Thymus (tissue), 11 donors: Measurements from ENCODE around the gene TFAP2A. TPM values are rescaled to one million over a fixed set of nuclear protein-coding genes. Genes with fewer than 3 reads are reported as not detected.

Experiments
- DNase-seq, 9 donors: peaks; one replicate each; pipeline ENCODE4 v3.0.0-alpha.2; 2013; ENCODE audit warnings: low spot score in 9 of 9, low read depth in 6 of 9, missing footprints in 1 of 9
- H3K27ac ChIP-seq, 2 donors: one replicate each; pipeline ENCODE4 v1.5.1; 2013; ENCODE audit warnings: control low read depth in 1 of 2, low read depth in 1 of 2, low read length in 1 of 2, mild to moderate bottlenecking in 1 of 2, moderate library complexity in 1 of 2
- H3K27me3 ChIP-seq, 2 donors: one replicate each; pipeline ENCODE4 v1.5.1; 2013; ENCODE audit warnings: low read length in 1 of 2; ENCODE audit not compliant: control insufficient read depth in 2 of 2, insufficient read depth in 1 of 2
- H3K36me3 ChIP-seq, 2 donors: one replicate each; pipeline ENCODE4 v1.5.1; 2013; ENCODE audit warnings: low read length in 1 of 2, mild to moderate bottlenecking in 1 of 2, moderate library complexity in 1 of 2; ENCODE audit not compliant: control insufficient read depth in 2 of 2, insufficient read depth in 2 of 2
- H3K4me1 ChIP-seq, 2 donors: one replicate each; pipeline ENCODE4 v1.5.1; 2013; ENCODE audit warnings: low read length in 2 of 2; ENCODE audit not compliant: control insufficient read depth in 2 of 2, insufficient read depth in 2 of 2
- H3K4me3 ChIP-seq, 2 donors: one replicate each; pipeline ENCODE4 v1.5.1; 2013; ENCODE audit warnings: low read length in 2 of 2, control low read depth in 1 of 2, mild to moderate bottlenecking in 1 of 2
- H3K9me3 ChIP-seq, 2 donors: one replicate each; pipeline ENCODE4 v1.5.1; 2013; ENCODE audit warnings: low read length in 1 of 2, mild to moderate bottlenecking in 1 of 2; ENCODE audit not compliant: control insufficient read depth in 2 of 2, insufficient read depth in 1 of 2
- WGBS: extraction: QIAGEN DNeasy Blood & Tissue Kit; methylation state at CpG from one replicate; pipeline ENCODE4 v1.1.7; 2013; 5-methylcytosine and 5-hydroxymethylcytosine counted together
- polyA plus RNA-seq: library from polyadenylated mRNA; stranded (reverse); fragments of 200-250 nt; gene quantifications from one replicate; pipeline ENCODE4 v1.2.3, GENCODE V29; 2013
- total RNA-seq: library from RNA; stranded (reverse); fragments of 120-200 nt; gene quantifications from one replicate; pipeline ENCODE4 v1.2.4, GENCODE V29; 2013
- donor health status: healthy.

Gene TFAP2A
- total and polyA plus RNA-seq, 2 donors: 0.33 to 2.9 TPM

GRCh38 chr6:10368861-10369260 is 46.0 kb downstream of the TFAP2A start:
- H3K27ac ChIP-seq: no peak overlapping the region

GRCh38 chr6:10363911-10364310 is 51.0 kb downstream of the TFAP2A start:
- Histone ChIP-seq H3K36me3 (no peaks in the 10 kb centered on the region), H3K4me1 (no peaks in the 10 kb centered on the region), H3K4me3 (no peak overlapping the region), H3K27ac (no peak overlapping the region), H3K27me3 (no peaks in the 10 kb centered on the region), H3K9me3 (no peaks in the 10 kb centered on the region)
- WGBS: 86% methylated on average over 6 of the region's 6 CpGs
- DNase-seq: no peak

More at GRCh38 chr6:10368861-10369260, 46.0 kb downstream of the TFAP2A start:
- WGBS: 74% methylated on average over 3 of the region's 3 CpGs
- Histone ChIP-seq H3K36me3 (no peaks in the 10 kb centered on the region), H3K4me1 (no peaks in the 10 kb centered on the region), H3K4me3 (no peak overlapping the region), H3K9me3 (no peaks in the 10 kb centered on the region), H3K27me3 (no peaks in the 10 kb centered on the region)
- DNase-seq: no peak

GRCh38 chr6:10362300-10362699 is 52.6 kb downstream of the TFAP2A start:
- Histone ChIP-seq H3K27me3 (no peaks in the 10 kb centered on the region), H3K36me3 (no peaks in the 10 kb centered on the region), H3K4me1 (no peaks in the 10 kb centered on the region), H3K4me3 (no peak overlapping the region), H3K27ac (no peak overlapping the region), H3K9me3 (no peaks in the 10 kb centered on the region)
- no peak for DNase-seq
- WGBS: 89% methylated on average over 2 of the region's 2 CpGs

- Histone ChIP-seq H3K36me3 (no peaks in the 10 kb centered on the region), H3K4me3 (no peak overlapping the region), H3K27me3 (no peaks in the 10 kb centered on the region), H3K9me3 (no peaks in the 10 kb centered on the region), H3K4me1 (no peaks in the 10 kb centered on the region), H3K27ac (no peak overlapping the region)
- 93% methylated on average over 4 of the region's 4 CpGs for WGBS
- DNase-seq: no peak
These were observed 53.4 kb downstream of the TFAP2A start for GRCh38 chr6:10361428-10361827.

GRCh38 chr6:10359581-10359980 is 55.3 kb downstream of the TFAP2A start:
- Histone ChIP-seq H3K27ac (no peak overlapping the region), H3K27me3 (no peaks in the 10 kb centered on the region), H3K4me1 (no peaks in the 10 kb centered on the region), H3K9me3 (no peaks in the 10 kb centered on the region), H3K36me3 (no peaks in the 10 kb centered on the region), H3K4me3 (no peak overlapping the region)
- no peak for DNase-seq
- WGBS: 88% methylated on average over 1 of the region's 1 CpG

GRCh38 chr6:10355115-10355702 is 59.7 kb downstream of the TFAP2A start:
- Histone ChIP-seq H3K27me3 (no peaks in the 10 kb centered on the region), H3K9me3 (no peaks in the 10 kb centered on the region), H3K4me1 (no peaks in the 10 kb centered on the region), H3K36me3 (no peaks in the 10 kb centered on the region), H3K4me3 (no peak overlapping the region), H3K27ac (no peak overlapping the region)
- DNase-seq: no peak
- 78% methylated on average over 6 of the region's 6 CpGs for WGBS

GRCh38 chr6:10351791-10352190 is 63.1 kb downstream of the TFAP2A start:
- H3K27ac ChIP-seq: no peak overlapping the region
- DNase-seq: no peak

GRCh38 chr6:10350720-10351119 is 64.2 kb downstream of the TFAP2A start:
- Histone ChIP-seq H3K27me3 (no peaks in the 10 kb centered on the region), H3K4me3 (no peak overlapping the region), H3K36me3 (no peaks in the 10 kb centered on the region), H3K4me1 (no peaks in the 10 kb centered on the region), H3K27ac (no peak overlapping the region), H3K9me3 (no peaks in the 10 kb centered on the region)
- no peak for DNase-seq
- 84% methylated on average over 2 of the region's 2 CpGs for WGBS

More at GRCh38 chr6:10351791-10352190, 63.1 kb downstream of the TFAP2A start:
- Histone ChIP-seq H3K36me3 (no peaks in the 10 kb centered on the region), H3K9me3 (no peaks in the 10 kb centered on the region), H3K4me3 (no peak overlapping the region), H3K27me3 (no peaks in the 10 kb centered on the region), H3K4me1 (no peaks in the 10 kb centered on the region)
- 87% methylated on average over 12 of the region's 12 CpGs for WGBS

GRCh38 chr6:10347561-10348327 is 67.1 kb downstream of the TFAP2A start:
- Histone ChIP-seq H3K27ac (no peak overlapping the region), H3K27me3 (no peaks in the 10 kb centered on the region), H3K4me3 (no peak overlapping the region), H3K9me3 (no peaks in the 10 kb centered on the region), H3K4me1 (no peaks in the 10 kb centered on the region), H3K36me3 (no peaks in the 10 kb centered on the region)
- 92% methylated on average over 11 of the region's 11 CpGs for WGBS
- no peak for DNase-seq
